ENCODE measurements around the gene FSTL4.

GRCh38 chr5:133253671-133254070, 358.7 kb downstream of the FSTL4 start:
- TF ChIP-seq, protein P1, sequence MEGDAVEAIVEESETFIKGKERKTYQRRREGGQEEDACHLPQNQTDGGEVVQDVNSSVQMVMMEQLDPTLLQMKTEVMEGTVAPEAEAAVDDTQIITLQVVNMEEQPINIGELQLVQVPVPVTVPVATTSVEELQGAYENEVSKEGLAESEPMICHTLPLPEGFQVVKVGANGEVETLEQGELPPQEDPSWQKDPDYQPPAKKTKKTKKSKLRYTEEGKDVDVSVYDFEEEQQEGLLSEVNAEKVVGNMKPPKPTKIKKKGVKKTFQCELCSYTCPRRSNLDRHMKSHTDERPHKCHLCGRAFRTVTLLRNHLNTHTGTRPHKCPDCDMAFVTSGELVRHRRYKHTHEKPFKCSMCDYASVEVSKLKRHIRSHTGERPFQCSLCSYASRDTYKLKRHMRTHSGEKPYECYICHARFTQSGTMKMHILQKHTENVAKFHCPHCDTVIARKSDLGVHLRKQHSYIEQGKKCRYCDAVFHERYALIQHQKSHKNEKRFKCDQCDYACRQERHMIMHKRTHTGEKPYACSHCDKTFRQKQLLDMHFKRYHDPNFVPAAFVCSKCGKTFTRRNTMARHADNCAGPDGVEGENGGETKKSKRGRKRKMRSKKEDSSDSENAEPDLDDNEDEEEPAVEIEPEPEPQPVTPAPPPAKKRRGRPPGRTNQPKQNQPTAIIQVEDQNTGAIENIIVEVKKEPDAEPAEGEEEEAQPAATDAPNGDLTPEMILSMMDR (conservative IDR thresholded peaks at IDR 0.05), result no peak
- no peak for TF ChIP-seq EZH2 (IDR thresholded peaks at IDR 0.05; ENCODE audit: low read depth)
